Dendritic cell treated with granulocyte-macrophage colony-stimulating factor and Interleukin-4, amounts not matched to agents 40 ng/mL and 50 ng/mL, for 4 days (primary cell): ENCODE results near the gene BEND3.
"Not testable (repeated sequence)": the region's sequence is repeated elsewhere in the genome, so short reads cannot be mapped to it uniquely, and the experiment has no call there.

Experiments used
- H3K27ac Mint-ChIP-seq: one replicate; pipeline ENCODE4 v1.8.0; 2022; ENCODE audit warnings: mild to moderate bottlenecking, mixed read lengths
- H3K27me3 Mint-ChIP-seq: one replicate; pipeline ENCODE4 v1.8.0; 2022; ENCODE audit warnings: mild to moderate bottlenecking, mixed read lengths
- H3K36me3 Mint-ChIP-seq: one replicate; pipeline ENCODE4 v1.8.0; 2022; ENCODE audit warnings: low read depth, mixed read lengths
- H3K4me1 Mint-ChIP-seq: one replicate; pipeline ENCODE4 v1.8.0; 2022; ENCODE audit warnings: low read depth, mixed read lengths
- H3K4me3 Mint-ChIP-seq: one replicate; pipeline ENCODE4 v1.8.0; 2022; ENCODE audit warnings: mild to moderate bottlenecking, moderate library complexity, mixed read lengths
- H3K9me3 Mint-ChIP-seq: one replicate; pipeline ENCODE4 v1.8.0; 2022; ENCODE audit warnings: mixed read lengths
- intact Hi-C: fragments of 100-400 bp; cut with micrococcal nuclease; formaldehyde crosslinking; loops from one replicate; pipeline ENCODE4 v1.15.0; 2022

BEND3 gene

DNA sequence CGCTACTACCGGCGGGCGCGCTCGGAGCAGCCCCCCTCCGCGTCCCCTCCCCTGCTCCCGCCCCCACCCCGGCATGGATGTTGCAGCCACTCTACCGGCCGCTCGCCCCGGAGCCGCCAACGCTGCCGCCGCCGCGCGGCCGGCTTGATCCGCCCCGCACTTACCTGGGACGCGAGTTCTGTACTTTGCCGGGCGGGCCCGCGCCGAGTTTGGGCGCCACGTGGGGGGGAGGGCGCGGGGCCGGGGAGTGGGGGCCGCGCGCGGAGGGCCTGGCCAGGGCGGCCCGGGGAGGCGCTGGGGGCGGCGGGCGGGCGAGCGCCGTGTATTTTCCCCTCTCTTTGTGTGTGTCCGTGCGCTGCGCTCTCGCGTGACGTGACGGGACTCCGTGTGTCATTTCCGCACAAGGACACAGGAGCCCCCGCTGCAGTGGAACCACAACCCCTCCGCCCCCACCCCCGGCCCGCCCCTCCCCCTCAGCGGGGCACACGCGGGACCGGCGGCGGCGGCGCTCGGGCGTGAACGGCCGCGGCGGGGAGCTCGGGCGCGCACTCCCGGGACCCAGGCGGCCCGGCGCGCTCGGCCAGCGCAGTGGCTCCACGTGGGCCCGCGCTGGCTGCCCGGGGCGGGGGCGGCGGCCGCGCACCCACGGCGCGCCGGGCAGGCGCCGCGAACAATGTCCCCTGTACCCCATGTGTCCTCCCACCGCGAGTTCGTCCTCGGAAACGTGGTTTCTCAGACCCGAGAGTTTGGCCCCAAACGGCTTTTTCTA is at the start of gene BEND3:
Gene BEND3, minus strand, starts transcription at position 590 of the 769 bp plus-strand sequence. CDS start 16,230 bp downstream, outside the sequence.
- peaks cover 27% of the 10 kb centered on the region for H3K4me1 Mint-ChIP-seq
- H3K4me3 Mint-ChIP-seq, result peak within 1 kb of the TSS; percentile 78
- peaks cover 17% of the 10 kb centered on the region for H3K27me3 Mint-ChIP-seq
- H3K9me3 Mint-ChIP-seq, result no peaks in the 10 kb centered on the region
- H3K27ac Mint-ChIP-seq, result peak within 1 kb of the TSS; percentile 51
- H3K36me3 Mint-ChIP-seq, result no peaks in the 10 kb centered on the region
- intact Hi-C loops, result loop anchor here (1.0 to 10.0 kb wide), 2 partner anchors 87 to 670 kb away; partner anchors contain the start of gene MTRES1

DNA sequence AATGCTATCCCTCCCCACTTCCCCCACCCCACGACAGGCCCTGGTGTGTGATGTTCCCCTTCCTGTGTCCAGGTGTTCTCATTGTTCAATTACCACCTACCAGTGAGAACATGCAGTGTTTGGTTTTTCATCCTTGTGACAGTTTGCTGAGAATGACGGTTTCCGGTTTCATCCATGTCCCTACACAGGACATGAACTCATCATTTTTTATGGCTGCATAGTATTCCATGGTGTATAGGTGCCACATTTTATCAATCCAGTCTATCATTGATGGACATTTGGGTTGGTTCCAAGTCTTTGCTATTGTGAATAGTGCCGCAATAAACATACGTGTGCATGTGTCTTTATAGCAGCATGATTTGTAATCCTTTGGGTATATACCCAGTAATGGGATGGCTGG is 49.0 kb upstream of the BEND3 start:
- H3K27ac Mint-ChIP-seq, H3K4me3 Mint-ChIP-seq, intact Hi-C loops, H3K36me3 Mint-ChIP-seq, H3K4me1 Mint-ChIP-seq, H3K27me3 Mint-ChIP-seq: not testable (repeated sequence)
- H3K9me3 Mint-ChIP-seq, result peaks cover 11% of the 10 kb centered on the region

DNA sequence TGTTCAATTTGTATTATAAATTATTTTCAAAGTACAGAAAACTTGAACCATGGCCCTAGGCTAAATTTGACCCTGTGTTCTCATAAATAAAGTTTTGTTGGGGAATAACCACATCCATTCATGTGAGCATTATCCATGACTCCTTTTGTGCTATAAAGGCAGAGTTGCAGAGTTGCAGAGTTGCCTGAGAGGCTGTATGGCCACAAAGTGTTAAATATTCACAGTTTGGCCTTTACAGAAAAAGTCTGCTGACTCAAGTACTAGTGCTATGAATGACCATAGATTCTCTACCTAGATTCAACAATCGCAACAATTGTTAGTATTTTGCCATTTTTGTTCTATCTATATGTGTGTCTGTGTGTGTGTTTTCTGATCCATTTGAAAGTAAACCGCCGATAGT is 46.2 kb upstream of the BEND3 start:
- Mint-ChIP-seq H3K4me1 (no peaks in the 10 kb centered on the region), H3K36me3 (no peaks in the 10 kb centered on the region), H3K9me3 (no peaks in the 10 kb centered on the region), H3K4me3 (no peak overlapping the region), H3K27ac (no peak overlapping the region), H3K27me3 (no peaks in the 10 kb centered on the region)
- intact Hi-C loops, result no loop called here

DNA sequence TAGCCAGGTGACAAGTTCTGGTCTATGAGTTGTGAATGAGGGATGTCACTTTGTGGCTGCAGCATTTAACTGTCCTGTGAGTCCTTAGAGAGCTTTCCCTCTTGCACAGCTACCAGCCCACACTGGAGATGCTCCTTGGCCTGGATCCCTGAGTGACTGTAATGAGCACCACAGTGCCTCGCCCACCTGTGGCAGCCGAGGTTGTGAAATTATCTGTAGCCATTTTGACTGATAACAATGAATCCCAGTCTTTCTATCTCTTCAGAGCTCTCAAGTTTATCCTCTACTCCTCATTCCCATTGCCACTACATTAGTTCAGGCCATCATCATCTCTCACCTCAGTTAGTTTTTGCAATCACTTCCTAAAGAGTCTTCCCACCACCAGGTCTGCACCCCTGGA is 41.3 kb upstream of the BEND3 start:
- H3K36me3 Mint-ChIP-seq, result peaks cover 5% of the 10 kb centered on the region
- no peaks in the 10 kb centered on the region for H3K9me3 Mint-ChIP-seq
- intact Hi-C loops, result no loop called here
- no peaks in the 10 kb centered on the region for H3K27me3 Mint-ChIP-seq
- H3K4me3 Mint-ChIP-seq, result no peak overlapping the region
- no peak overlapping the region for H3K27ac Mint-ChIP-seq
- peaks cover 5% of the 10 kb centered on the region for H3K4me1 Mint-ChIP-seq

DNA sequence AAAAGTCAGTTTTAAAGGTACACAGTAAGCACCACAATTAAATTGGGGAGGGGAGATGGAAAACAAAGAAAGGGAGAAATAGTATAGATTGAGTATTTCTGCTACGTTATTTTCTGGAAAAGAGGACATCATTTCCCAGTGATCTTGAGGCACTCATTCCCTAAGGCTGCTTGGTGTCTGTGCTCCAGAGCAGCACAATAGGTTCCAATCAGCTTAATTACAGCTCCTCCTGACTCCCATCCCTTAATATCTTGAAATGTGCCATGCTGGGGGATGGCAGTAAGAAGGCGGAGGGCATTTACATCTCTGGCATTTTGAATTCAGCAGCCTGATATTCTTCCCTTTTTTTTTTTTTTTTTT is 39.5 kb upstream of the BEND3 start:
- Mint-ChIP-seq H3K4me3 (no peak overlapping the region), H3K27me3 (no peaks in the 10 kb centered on the region), H3K4me1 (peaks cover 5% of the 10 kb centered on the region), H3K9me3 (no peaks in the 10 kb centered on the region), H3K27ac (no peak overlapping the region), H3K36me3 (peaks cover 10% of the 10 kb centered on the region)
- intact Hi-C loops, result no loop called here

DNA sequence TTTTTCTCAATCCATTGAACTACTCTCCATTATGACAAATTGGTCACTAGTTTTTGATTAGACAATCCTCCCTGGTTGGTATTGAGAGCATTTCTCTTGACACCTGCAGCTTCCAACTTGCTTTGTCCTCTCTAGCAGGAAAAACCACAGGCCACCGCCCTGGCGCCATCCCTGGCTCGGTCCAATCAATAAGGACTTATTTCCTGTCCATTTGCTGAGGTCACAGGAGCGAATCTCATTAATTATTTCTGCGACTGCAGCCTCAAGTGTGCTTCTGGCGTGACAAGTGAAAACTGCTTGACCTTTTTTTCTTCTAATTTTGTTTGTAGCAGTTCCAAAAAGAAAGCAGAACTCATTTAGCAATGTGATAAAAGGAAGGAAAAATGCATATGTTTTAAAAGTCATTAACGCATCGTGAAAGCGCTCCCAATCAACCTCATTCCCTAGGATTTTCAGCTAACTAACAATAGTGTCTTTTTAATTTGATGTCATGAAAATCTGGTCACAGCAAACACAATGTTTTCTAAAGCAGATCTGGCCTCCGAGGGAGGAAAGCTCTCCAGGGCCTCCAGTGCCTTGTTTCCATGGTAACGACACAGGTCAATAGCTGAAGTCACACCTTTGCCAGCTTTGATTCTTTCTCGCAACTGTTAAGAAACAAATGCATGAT is 39.0 kb upstream of the BEND3 start:
- H3K27me3 Mint-ChIP-seq, result no peaks in the 10 kb centered on the region
- H3K4me3 Mint-ChIP-seq, result no peak overlapping the region
- peaks cover 10% of the 10 kb centered on the region for H3K36me3 Mint-ChIP-seq
- intact Hi-C loops, result no loop called here
- no peak overlapping the region for H3K27ac Mint-ChIP-seq
- no peaks in the 10 kb centered on the region for H3K9me3 Mint-ChIP-seq
- H3K4me1 Mint-ChIP-seq, result peaks cover 5% of the 10 kb centered on the region

DNA sequence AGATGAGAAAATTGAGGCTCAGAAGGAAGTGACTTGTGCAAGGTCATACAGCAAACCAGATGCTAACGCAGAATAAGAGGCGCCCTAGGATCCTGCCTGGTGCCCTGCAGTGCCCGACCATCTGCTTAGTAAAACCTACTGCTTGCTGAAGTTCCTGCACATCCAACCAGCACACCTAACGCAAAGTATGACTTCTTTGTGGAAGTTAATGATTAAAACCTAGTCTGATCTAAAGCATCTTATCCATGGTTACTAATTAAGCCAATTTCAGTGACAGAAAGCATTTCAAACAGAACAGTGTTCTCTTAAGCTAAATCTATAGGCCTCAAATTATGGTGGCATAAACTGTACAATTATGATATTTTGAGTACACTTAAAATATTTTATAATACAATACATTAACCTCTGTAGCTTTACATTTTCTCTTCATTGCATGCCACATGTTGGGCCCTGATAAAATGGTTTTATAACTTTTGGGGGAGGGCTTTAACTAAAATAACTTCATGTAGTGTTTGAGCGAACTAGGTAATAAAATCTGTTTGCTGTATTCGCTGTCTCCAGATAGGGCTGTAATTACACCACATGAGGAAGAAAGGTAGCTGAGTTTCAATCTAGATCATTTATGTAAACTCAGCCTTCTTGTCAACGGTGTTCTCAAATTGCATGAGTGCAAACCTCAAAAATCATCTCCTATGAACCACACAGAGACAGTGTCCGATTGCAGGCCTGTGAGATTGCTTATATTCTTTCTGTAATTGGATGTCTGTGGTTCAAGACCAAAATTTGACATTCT is 37.5 kb upstream of the BEND3 start:
- peaks cover 5% of the 10 kb centered on the region for H3K4me1 Mint-ChIP-seq
- no peak overlapping the region for H3K4me3 Mint-ChIP-seq
- no peaks in the 10 kb centered on the region for H3K27me3 Mint-ChIP-seq
- H3K27ac Mint-ChIP-seq, result no peak overlapping the region
- intact Hi-C loops, result no loop called here
- H3K36me3 Mint-ChIP-seq, result peaks cover 10% of the 10 kb centered on the region
- no peaks in the 10 kb centered on the region for H3K9me3 Mint-ChIP-seq

DNA sequence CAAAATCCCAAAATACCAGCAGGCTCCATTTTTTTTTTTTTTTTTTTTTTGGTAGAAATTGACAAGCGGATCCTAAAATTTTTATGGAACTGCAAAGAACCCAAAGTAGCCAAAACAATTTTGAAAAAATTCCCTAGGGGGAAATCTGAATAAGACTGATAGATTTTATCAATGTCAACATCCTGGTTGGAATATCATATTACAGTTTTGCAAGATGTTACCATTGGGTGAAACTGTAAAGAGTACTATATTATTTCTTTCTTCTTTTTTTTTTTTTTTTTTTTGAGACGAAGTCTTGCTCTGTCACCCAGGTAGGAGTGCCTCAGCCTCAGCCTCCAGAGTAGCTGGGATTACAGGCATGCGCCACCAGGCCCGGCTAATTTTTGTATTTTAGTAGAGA is 29.4 kb upstream of the BEND3 start:
- no peak overlapping the region for H3K4me3 Mint-ChIP-seq
- H3K4me1 Mint-ChIP-seq, result no peaks in the 10 kb centered on the region
- H3K9me3 Mint-ChIP-seq, result no peaks in the 10 kb centered on the region
- intact Hi-C loops, result no loop called here
- no peaks in the 10 kb centered on the region for H3K36me3 Mint-ChIP-seq
- H3K27ac Mint-ChIP-seq, result no peak overlapping the region
- no peaks in the 10 kb centered on the region for H3K27me3 Mint-ChIP-seq

DNA sequence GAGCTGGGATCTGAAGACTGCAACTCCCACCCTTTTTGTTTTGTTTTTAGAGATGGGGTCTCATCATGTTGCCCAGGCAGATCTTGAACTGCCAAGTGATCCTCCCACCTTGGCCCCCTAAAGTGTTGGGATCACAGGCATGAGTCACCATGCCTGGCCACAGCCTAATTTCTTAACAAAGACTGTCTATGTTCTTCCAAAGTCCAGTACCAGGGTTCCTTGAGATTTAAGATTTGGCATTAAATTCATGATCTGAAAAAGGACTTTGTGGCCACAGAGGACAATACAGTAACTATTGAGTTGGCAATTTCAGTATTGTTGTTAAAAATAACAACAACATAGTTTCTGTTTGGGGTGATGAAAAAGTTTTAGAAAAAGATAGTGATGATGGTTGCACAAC is 28.7 kb upstream of the BEND3 start:
- Mint-ChIP-seq H3K27ac (no peak overlapping the region), H3K36me3 (no peaks in the 10 kb centered on the region), H3K4me1 (no peaks in the 10 kb centered on the region), H3K4me3 (no peak overlapping the region), H3K9me3 (no peaks in the 10 kb centered on the region), H3K27me3 (no peaks in the 10 kb centered on the region)
- intact Hi-C loops, result no loop called here

DNA sequence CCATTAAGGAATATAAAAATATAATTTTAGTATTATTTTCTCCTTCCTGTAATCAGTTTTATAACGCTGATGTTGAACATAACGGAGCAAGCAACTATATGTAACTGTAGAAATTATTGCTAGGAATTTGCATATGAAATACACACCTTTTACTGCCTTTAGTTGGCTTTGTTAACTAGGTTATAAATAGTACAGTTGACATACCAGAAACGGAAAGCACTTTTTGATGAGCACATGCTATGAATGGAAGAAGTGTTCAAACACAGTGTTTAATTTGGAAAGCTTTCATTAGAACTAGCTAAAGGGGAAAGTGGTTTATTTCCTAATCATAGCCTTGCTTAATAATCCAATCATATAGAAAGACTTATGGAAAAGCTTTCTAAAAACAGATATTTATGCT is 25.3 kb upstream of the BEND3 start:
- no peak overlapping the region for H3K27ac Mint-ChIP-seq
- no peaks in the 10 kb centered on the region for H3K9me3 Mint-ChIP-seq
- H3K4me1 Mint-ChIP-seq, result no peaks in the 10 kb centered on the region
- intact Hi-C loops, result no loop called here
- H3K27me3 Mint-ChIP-seq, result no peaks in the 10 kb centered on the region
- H3K4me3 Mint-ChIP-seq, result no peak overlapping the region
- no peaks in the 10 kb centered on the region for H3K36me3 Mint-ChIP-seq

DNA sequence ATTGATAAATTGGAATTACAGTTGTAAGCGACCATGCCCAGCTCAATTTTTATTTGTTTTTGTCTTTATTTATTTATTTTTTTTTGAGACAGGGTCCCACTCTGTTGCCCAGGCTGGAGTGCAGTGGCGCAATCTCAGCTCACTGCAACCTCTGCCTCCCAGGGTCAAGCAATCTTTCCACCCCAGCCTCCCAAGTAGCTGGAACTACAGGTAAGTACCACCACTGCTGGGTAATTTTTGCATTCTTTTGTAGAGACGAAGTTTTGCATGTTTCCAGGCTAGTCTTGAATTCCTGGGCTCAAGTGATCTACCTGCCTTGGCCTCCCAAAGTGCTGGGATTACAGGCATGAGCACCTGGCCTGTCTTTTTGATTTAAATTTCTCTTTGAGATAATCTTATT is 21.0 kb upstream of the BEND3 start:
- H3K9me3 Mint-ChIP-seq, H3K4me1 Mint-ChIP-seq, intact Hi-C loops, H3K27me3 Mint-ChIP-seq, H3K27ac Mint-ChIP-seq, H3K36me3 Mint-ChIP-seq, H3K4me3 Mint-ChIP-seq: not testable (repeated sequence)

DNA sequence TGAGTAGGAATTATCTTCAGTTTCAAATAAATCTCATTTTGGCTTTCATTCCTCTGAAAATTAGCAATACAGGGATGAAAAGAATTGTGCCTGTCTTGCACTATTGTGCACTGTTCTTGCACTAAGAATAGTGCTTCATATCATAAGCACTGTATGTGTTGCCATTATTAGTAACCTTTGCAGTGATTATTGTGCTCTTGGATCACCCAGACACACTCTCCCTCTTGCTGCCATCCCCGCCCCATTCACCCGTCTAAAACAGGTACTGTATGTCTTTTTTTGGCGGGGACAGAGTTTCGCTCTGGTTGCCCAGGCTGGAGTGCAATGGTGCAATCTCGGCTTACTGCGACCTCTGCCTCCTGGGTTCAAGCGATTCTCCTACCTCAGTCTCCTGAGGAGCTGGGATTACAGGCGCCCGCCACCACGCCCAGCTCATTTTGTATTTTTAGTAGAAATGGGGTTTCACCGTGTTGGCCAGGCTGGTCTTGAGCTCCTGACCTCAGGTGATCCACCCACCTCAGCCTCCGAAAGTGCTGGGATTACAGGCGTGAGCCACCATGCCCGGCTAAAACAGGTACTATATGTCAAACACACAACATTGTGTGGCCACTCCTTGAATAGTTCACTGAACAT is 19.8 kb upstream of the BEND3 start:
- H3K9me3 Mint-ChIP-seq, H3K36me3 Mint-ChIP-seq, H3K27me3 Mint-ChIP-seq, intact Hi-C loops, H3K4me1 Mint-ChIP-seq, H3K27ac Mint-ChIP-seq, H3K4me3 Mint-ChIP-seq: not testable (repeated sequence)

DNA sequence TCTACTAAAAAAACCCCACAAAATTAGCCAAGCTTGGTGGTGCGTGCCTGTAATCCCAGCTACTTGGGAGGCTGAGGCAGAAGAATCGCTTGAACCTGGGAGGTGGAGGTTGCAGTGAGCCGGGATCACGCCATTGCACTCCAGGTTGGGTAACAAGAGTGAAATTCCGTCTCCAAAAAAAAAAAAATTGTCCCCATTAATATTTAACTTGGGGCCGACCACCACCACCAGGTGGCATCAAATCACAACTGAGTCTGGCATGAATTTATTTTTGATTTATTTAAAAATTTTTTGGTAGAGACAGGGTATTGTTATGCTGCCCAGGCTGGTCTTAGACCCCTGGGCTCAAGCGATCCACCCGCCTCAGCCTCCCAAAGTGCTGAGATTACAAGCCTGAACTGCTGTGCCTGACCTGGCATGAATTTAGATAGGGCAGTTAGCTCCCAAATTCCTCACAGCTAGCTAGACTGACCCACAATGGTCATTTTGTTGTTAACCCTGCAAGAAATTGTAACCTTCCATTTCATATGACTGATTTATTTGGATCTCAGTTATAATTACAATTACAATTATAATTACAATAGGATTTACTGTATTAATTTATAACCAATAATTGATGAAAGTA is 17.1 kb upstream of the BEND3 start:
- no peak overlapping the region for H3K4me3 Mint-ChIP-seq
- no peaks in the 10 kb centered on the region for H3K36me3 Mint-ChIP-seq
- no peaks in the 10 kb centered on the region for H3K4me1 Mint-ChIP-seq
- intact Hi-C loops, result no loop called here
- H3K27ac Mint-ChIP-seq, result no peak overlapping the region
- no peaks in the 10 kb centered on the region for H3K27me3 Mint-ChIP-seq
- H3K9me3 Mint-ChIP-seq, result no peaks in the 10 kb centered on the region
